ENCODE measurements around the gene MR1. TPM values are rescaled to one million over a fixed set of nuclear protein-coding genes. Genes with fewer than 3 reads are reported as not detected.

MR1 gene
- total RNA-seq, 2 donors from 2014 or later, result 9.9 to 10.0 TPM

DNA sequence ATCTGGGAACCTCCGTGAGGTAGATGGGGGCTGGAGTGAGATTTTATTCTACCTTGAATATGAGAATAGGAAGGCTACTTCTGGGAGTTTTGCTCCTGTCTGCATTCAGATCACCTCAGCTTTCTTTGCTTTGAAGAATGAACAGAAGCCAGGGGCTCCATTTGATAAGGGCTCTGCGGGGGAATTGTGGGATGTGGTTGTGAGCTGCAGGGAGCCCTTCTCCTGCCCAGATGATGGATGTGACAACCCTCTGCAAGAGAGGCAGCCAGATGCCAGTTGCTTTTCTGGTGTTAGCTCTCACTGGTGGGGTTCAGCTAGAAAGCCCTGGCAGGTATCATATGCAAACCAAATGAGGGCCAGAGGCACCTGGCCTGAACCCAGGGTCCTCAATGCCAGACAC is 76.2 kb downstream of the MR1 start:
- H3K9me3 ChIP-seq, result no peaks in the 10 kb centered on the region
- TF ChIP-seq, protein P1, sequence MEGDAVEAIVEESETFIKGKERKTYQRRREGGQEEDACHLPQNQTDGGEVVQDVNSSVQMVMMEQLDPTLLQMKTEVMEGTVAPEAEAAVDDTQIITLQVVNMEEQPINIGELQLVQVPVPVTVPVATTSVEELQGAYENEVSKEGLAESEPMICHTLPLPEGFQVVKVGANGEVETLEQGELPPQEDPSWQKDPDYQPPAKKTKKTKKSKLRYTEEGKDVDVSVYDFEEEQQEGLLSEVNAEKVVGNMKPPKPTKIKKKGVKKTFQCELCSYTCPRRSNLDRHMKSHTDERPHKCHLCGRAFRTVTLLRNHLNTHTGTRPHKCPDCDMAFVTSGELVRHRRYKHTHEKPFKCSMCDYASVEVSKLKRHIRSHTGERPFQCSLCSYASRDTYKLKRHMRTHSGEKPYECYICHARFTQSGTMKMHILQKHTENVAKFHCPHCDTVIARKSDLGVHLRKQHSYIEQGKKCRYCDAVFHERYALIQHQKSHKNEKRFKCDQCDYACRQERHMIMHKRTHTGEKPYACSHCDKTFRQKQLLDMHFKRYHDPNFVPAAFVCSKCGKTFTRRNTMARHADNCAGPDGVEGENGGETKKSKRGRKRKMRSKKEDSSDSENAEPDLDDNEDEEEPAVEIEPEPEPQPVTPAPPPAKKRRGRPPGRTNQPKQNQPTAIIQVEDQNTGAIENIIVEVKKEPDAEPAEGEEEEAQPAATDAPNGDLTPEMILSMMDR (IDR thresholded peaks at IDR 0.05), result no peak
- H3K4me1 ChIP-seq, result peaks cover 0 to 47% of the 10 kb centered on the region in 2 donors
- DNase-seq (ENCODE audit: low spot score), result no peak
- H3K36me3 ChIP-seq, result no peaks in the 10 kb centered on the region
- H3K27ac ChIP-seq, result no peak overlapping the region
- H3K4me3 ChIP-seq, result no peak overlapping the region
- H3K27me3 ChIP-seq, result no peaks in the 10 kb centered on the region

Other genes starting within 250 kb of the MR1 start
- gene KIAA1614, start 121.1 kb upstream of the MR1 start, total RNA-seq, result 10 to 100 TPM in 1 of 2 donors, 1 to 10 TPM in 1; 9.1 to 11.0 TPM
- gene STX6, start 11.1 kb upstream of the MR1 start, total RNA-seq, result 10 to 100 TPM in 1 of 2 donors, 1 to 10 TPM in 1; 6.6 to 12.0 TPM
- gene IER5, start 54.7 kb downstream of the MR1 start, total RNA-seq, result 10 to 100 TPM; 25.6 to 55.1 TPM

Measured in right atrium auricular region (tissue), 2 donors.